CD14-positive monocyte (primary cell): ENCODE measurements around the gene ZCCHC8. TPM values are rescaled to one million over a fixed set of nuclear protein-coding genes. Genes with fewer than 3 reads are reported as not detected.

Experiments used
- DNase-seq, 3 donors: peaks; one replicate each; pipeline ENCODE4 v3.0.0-alpha.2; 2011 to 2022
- H2AFZ ChIP-seq: 2 replicates; pipeline ENCODE4 v1.6.0; 2012; ENCODE audit warnings: mild to moderate bottlenecking, low read depth, low read length, inconsistent platforms; ENCODE audit not compliant: insufficient read depth, poor library complexity, severe bottlenecking
- H3K27ac ChIP-seq, 2 donors: 1 replicate in 1 of 2; 2 replicates in 1 of 2; pipeline ENCODE4 v1.5.1; 2012 to 2013; ENCODE audit warnings: low read length in 2 of 2, control low read depth in 1 of 2, inconsistent platforms in 1 of 2, low read depth in 1 of 2, mild to moderate bottlenecking in 1 of 2
- H3K27me3 ChIP-seq, 2 donors: one replicate each; pipeline versions ENCODE4 v1.6.0 to v1.6.1; 2011 to 2013; ENCODE audit warnings: low read length in 2 of 2; ENCODE audit not compliant: control insufficient read depth in 2 of 2, insufficient read depth in 2 of 2
- H3K36me3 ChIP-seq, 2 donors: replicated peaks in 1 of 2; 1 replicate in 1 of 2; 2 replicates in 1 of 2; pipeline versions ENCODE4 v1.5.1 to v1.6.1; 2012 to 2013; ENCODE audit warnings: low read length in 2 of 2, control low read depth in 1 of 2, inconsistent platforms in 1 of 2, mild to moderate bottlenecking in 1 of 2; ENCODE audit not compliant: insufficient read depth in 2 of 2, control insufficient read depth in 1 of 2
- H3K4me1 ChIP-seq, 2 donors: 1 replicate in 1 of 2; 2 replicates in 1 of 2; pipeline versions ENCODE4 v1.5.1 to v1.6.1; 2012 to 2013; ENCODE audit warnings: low read length in 2 of 2, control low read depth in 1 of 2, inconsistent platforms in 1 of 2, mild to moderate bottlenecking in 1 of 2, moderate library complexity in 1 of 2; ENCODE audit not compliant: insufficient read depth in 2 of 2, control insufficient read depth in 1 of 2
- H3K4me2 ChIP-seq: replicated peaks from 2 replicates; pipeline ENCODE3; 2012; ENCODE audit warnings: low read length, moderate library complexity, mild to moderate bottlenecking; ENCODE audit not compliant: poor library complexity, severe bottlenecking; ENCODE audit errors: extremely low read depth
- H3K4me3 ChIP-seq, 3 experiments: fragments of 200-600 bp in 1 of 3; sonication (generic) in 1 of 3; replicated peaks in 1 of 3; 1 replicate in 2 of 3; 2 replicates in 1 of 3; pipeline ENCODE4 v1.5.1; 2011 to 2013; ENCODE audit warnings: low read length in 3 of 3, mild to moderate bottlenecking in 3 of 3, control low read depth in 2 of 3, low read depth in 2 of 3, inconsistent platforms in 1 of 3, moderate library complexity in 1 of 3
- H3K79me2 ChIP-seq: 2 replicates; pipeline ENCODE4 v1.6.0; 2012; ENCODE audit warnings: mild to moderate bottlenecking, control low read depth, inconsistent platforms, low read length, moderate library complexity; ENCODE audit not compliant: insufficient read depth
- H3K9ac ChIP-seq: 2 replicates; pipeline ENCODE4 v1.6.0; 2017; ENCODE audit warnings: low read length, mild to moderate bottlenecking; ENCODE audit not compliant: insufficient read depth, poor library complexity, severe bottlenecking
- H3K9me3 ChIP-seq, 2 donors: replicated peaks in 1 of 2; 1 replicate in 1 of 2; 2 replicates in 1 of 2; pipeline versions ENCODE4 v1.5.1 to v1.6.1; 2012 to 2013; ENCODE audit warnings: low read length in 2 of 2, control low read depth in 1 of 2; ENCODE audit not compliant: control insufficient read depth in 1 of 2, insufficient read depth in 1 of 2
- H4K20me1 ChIP-seq: 2 replicates; pipeline ENCODE4 v1.6.0; 2012; ENCODE audit warnings: mild to moderate bottlenecking, low read length, control low read depth, moderate library complexity; ENCODE audit not compliant: insufficient read depth
- H3K27ac Mint-ChIP-seq, 7 donors: one replicate each; pipeline ENCODE4 v1.8.0; 2020; ENCODE audit warnings: mild to moderate bottlenecking in 7 of 7, mixed read lengths in 7 of 7, moderate library complexity in 6 of 7, inconsistent platforms in 2 of 7
- H3K27me3 Mint-ChIP-seq, 3 donors: one replicate each; pipeline ENCODE4 v1.8.0; 2021 to 2022; ENCODE audit warnings: low read depth in 3 of 3, mild to moderate bottlenecking in 3 of 3, mixed read lengths in 3 of 3, moderate library complexity in 3 of 3, inconsistent platforms in 1 of 3
- H3K36me3 Mint-ChIP-seq, 2 donors: one replicate each; pipeline ENCODE4 v1.8.0; 2020; ENCODE audit warnings: mixed read lengths in 2 of 2, inconsistent platforms in 1 of 2, mild to moderate bottlenecking in 1 of 2
- H3K4me1 Mint-ChIP-seq: one replicate; pipeline ENCODE4 v1.8.0; 2020; ENCODE audit warnings: mild to moderate bottlenecking, mixed read lengths
- H3K4me3 Mint-ChIP-seq, 2 donors: one replicate each; pipeline ENCODE4 v1.8.0; 2020; ENCODE audit warnings: mild to moderate bottlenecking in 2 of 2, mixed read lengths in 2 of 2, moderate library complexity in 1 of 2
- H3K9me3 Mint-ChIP-seq, 7 donors: one replicate each; pipeline ENCODE4 v1.8.0; 2020 to 2022; ENCODE audit warnings: mixed read lengths in 7 of 7, mild to moderate bottlenecking in 6 of 7, moderate library complexity in 6 of 7, inconsistent platforms in 2 of 7
- WGBS: methylation state at CpG from one replicate; pipeline ENCODE4 v1.1.5; 2013; ENCODE audit warnings: missing lambda C conversion rate; ENCODE audit not compliant: insufficient coverage; 5-methylcytosine and 5-hydroxymethylcytosine counted together
- intact Hi-C, 2 donors: fragments of 100-400 bp; cut with micrococcal nuclease; formaldehyde crosslinking; loops; one replicate each; pipeline versions ENCODE4 v1.15.0 to v1.15.1; 2023
- polyA plus RNA-seq, 3 donors: library from polyadenylated mRNA; depleted of rRNA in 1 of 3; unstranded in 2 of 3; stranded (reverse) in 1 of 3; fragments of 300-500 nt in 2 of 3; fragments of >200 nt in 1 of 3; fragmentation: Illumina TruSeq in 2 of 3; gene quantifications; 1 replicate in 2 of 3; 2 replicates in 1 of 3; pipeline ENCODE4 v1.2.3, GENCODE V29; 2012 to 2021
- TF ChIP-seq, protein P1 (sequence below): fragments of 200-600 bp; IDR thresholded peaks from one replicate; pipeline ENCODE4 v1.8.0; 2022; ENCODE audit warnings: antibody characterized with exemption, mild to moderate bottlenecking

ZCCHC8 gene
- polyA plus RNA-seq, 3 donors: 2.5 to 25.4 (median 5.4) TPM

DNA sequence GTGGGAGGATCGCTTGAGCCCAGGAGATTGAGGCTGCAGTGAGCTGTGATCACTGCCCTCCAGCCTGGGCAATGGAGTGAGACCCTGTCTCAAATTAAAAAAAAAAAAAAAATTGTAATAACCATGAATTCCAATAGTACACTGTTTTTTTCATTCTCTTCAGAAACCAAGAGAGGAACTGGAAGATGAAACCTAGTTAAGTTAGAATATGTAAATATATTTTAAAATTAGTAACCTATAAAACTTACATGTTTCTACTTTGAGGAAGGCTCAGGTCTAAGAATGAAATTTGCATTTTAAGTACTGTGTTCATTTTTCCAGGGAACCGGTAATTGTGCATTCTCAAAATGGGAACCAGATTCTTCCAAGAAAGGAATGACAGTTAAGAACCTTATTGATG, 45.1 kb upstream of the ZCCHC8 start:
- intact Hi-C loops: no loop called here
- H3K4me1 Mint-ChIP-seq: no peaks in the 10 kb centered on the region
- Histone ChIP-seq H3K4me3 (no peak overlapping the region), H2AFZ (no peak overlapping the region), H3K36me3 (peaks cover 38 to 70% of the 10 kb centered on the region in 2 donors), H3K79me2 (no peaks in the 10 kb centered on the region), H4K20me1 (no peaks in the 10 kb centered on the region), H3K4me1 (no peaks in the 10 kb centered on the region), H3K4me2 (no peak overlapping the region), H3K27me3 (no peaks in the 10 kb centered on the region), H3K27ac (no peak overlapping the region), H3K9me3 (no peaks in the 10 kb centered on the region), H3K9ac (no peak overlapping the region)
- no peak overlapping the region for H3K4me3 Mint-ChIP-seq
- no peak overlapping the region for H3K27ac Mint-ChIP-seq
- peaks cover 30 to 54% of the 10 kb centered on the region in 2 donors for H3K36me3 Mint-ChIP-seq
- H3K9me3 Mint-ChIP-seq: no peaks in the 10 kb centered on the region
- DNase-seq: no peak
- H3K27me3 Mint-ChIP-seq: peaks cover 0 to 2% (median 0%) of the 10 kb centered on the region in 3 donors
- TF ChIP-seq, protein P1, sequence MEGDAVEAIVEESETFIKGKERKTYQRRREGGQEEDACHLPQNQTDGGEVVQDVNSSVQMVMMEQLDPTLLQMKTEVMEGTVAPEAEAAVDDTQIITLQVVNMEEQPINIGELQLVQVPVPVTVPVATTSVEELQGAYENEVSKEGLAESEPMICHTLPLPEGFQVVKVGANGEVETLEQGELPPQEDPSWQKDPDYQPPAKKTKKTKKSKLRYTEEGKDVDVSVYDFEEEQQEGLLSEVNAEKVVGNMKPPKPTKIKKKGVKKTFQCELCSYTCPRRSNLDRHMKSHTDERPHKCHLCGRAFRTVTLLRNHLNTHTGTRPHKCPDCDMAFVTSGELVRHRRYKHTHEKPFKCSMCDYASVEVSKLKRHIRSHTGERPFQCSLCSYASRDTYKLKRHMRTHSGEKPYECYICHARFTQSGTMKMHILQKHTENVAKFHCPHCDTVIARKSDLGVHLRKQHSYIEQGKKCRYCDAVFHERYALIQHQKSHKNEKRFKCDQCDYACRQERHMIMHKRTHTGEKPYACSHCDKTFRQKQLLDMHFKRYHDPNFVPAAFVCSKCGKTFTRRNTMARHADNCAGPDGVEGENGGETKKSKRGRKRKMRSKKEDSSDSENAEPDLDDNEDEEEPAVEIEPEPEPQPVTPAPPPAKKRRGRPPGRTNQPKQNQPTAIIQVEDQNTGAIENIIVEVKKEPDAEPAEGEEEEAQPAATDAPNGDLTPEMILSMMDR: no peak
- 100% methylated on average over 1 of the region's 2 CpGs for WGBS

DNA sequence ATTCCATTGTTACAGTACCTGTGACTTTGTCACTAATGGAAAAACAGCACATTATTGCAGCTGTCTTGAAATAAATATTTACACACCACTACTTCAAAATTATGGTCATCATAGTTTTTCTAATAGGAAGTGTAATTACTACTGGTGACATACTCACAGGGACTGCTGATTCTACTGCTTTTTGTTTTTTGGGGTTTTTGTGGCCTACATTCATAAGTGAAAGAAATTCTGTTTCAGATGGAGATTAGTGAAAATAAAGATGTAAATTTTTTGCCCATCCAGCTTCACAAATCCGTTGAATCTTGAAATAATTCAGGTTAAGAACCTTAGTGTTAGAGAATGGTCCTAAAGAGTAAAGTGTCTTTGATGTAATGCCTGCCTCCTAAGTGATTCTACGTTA, 43.8 kb upstream of the ZCCHC8 start:
- no peak overlapping the region for H3K27ac ChIP-seq
- no peak overlapping the region for H3K4me2 ChIP-seq
- peaks cover 26 to 62% of the 10 kb centered on the region in 2 donors for H3K36me3 ChIP-seq
- no CpG with 5 or more reads among the region's 2 CpGs for WGBS
- H3K79me2 ChIP-seq: no peaks in the 10 kb centered on the region
- H3K36me3 Mint-ChIP-seq: peaks cover 23 to 57% of the 10 kb centered on the region in 2 donors
- H3K9me3 ChIP-seq: no peaks in the 10 kb centered on the region
- H3K4me1 Mint-ChIP-seq: no peaks in the 10 kb centered on the region
- H3K9ac ChIP-seq: no peak overlapping the region
- DNase-seq: no peak
- peaks cover 0 to 2% (median 0%) of the 10 kb centered on the region in 3 donors for H3K27me3 Mint-ChIP-seq
- H4K20me1 ChIP-seq: no peaks in the 10 kb centered on the region
- no peak overlapping the region for H3K27ac Mint-ChIP-seq
- TF ChIP-seq, protein P1: no peak
- H3K27me3 ChIP-seq: no peaks in the 10 kb centered on the region
- H2AFZ ChIP-seq: no peak overlapping the region
- intact Hi-C loops: no loop called here
- H3K9me3 Mint-ChIP-seq: no peaks in the 10 kb centered on the region
- H3K4me3 Mint-ChIP-seq: no peak overlapping the region
- no peak overlapping the region for H3K4me3 ChIP-seq
- H3K4me1 ChIP-seq: no peaks in the 10 kb centered on the region
